Epidermal melanocyte (primary cell): ENCODE measurements around the gene PTDSS2.
"Not testable (repeated sequence)": the region's sequence is repeated elsewhere in the genome, so short reads cannot be mapped to it uniquely, and the experiment has no call there.

Source experiments
- DNase-seq: peaks from one replicate; pipeline ENCODE4 v3.0.0; 2011; ENCODE audit warnings: low spot score; ENCODE audit not compliant: insufficient read length

The PTDSS2 gene

GRCh38 chr11:504994-505344 is 54.9 kb downstream of the PTDSS2 start:
- DNase-seq: no peak

GRCh38 chr11:506238-506994 is 56.3 kb downstream of the PTDSS2 start:
- DNase-seq: peak; percentile 98

GRCh38 chr11:506995-507726 is 57.1 kb downstream of the PTDSS2 start, which contains the start of gene RNH1:
Gene RNH1 (minus strand): TSS chr11:507242. CDS start chr11:502162, 5,080 bp downstream.
- peak; percentile 93 for DNase-seq

GRCh38 chr11:507727-508515 is 57.8 kb downstream of the PTDSS2 start:
- peak; percentile 13 for DNase-seq

GRCh38 chr11:508956-509355 is 58.9 kb downstream of the PTDSS2 start:
- DNase-seq: peak; percentile 5

- DNase-seq: no peak
Measured at GRCh38 chr11:512761-513595, 62.9 kb downstream of the PTDSS2 start.

- no peak for DNase-seq
Measured at GRCh38 chr11:514606-515005, 64.5 kb downstream of the PTDSS2 start.

- peak; percentile 10 for DNase-seq
Measured at GRCh38 chr11:515131-515530, 65.1 kb downstream of the PTDSS2 start.

- no peak for DNase-seq
Measured at GRCh38 chr11:516400-516799, 66.3 kb downstream of the PTDSS2 start.

GRCh38 chr11:516918-517685 is 67.0 kb downstream of the PTDSS2 start:
- DNase-seq: not testable (repeated sequence)

GRCh38 chr11:518463-519202 is 68.6 kb downstream of the PTDSS2 start:
- peak; percentile 90 for DNase-seq

- DNase-seq: no peak
Measured at GRCh38 chr11:520428-521176, 70.5 kb downstream of the PTDSS2 start.

GRCh38 chr11:521177-521688 is 71.2 kb downstream of the PTDSS2 start:
- peak; percentile 33 for DNase-seq

- peak; percentile 1 for DNase-seq
Measured at GRCh38 chr11:526192-526591, 76.1 kb downstream of the PTDSS2 start.

- DNase-seq: peak; percentile 11
Measured at GRCh38 chr11:528166-528814, 78.2 kb downstream of the PTDSS2 start.

- peak; percentile 16 for DNase-seq
Measured at GRCh38 chr11:528815-529727, 79.0 kb downstream of the PTDSS2 start.
